Measurements from ENCODE around the gene ANO3.

Gene ANO3

GRCh38 chr11:26439854-26440253, 107.9 kb downstream of the ANO3 start:
- Histone ChIP-seq H3K27me3 (ENCODE audit: insufficient read depth, low read length, poor library complexity, severe bottlenecking) (no peaks in the 10 kb centered on the region), H4K20me1 (ENCODE audit: insufficient read depth, low read length, poor library complexity, severe bottlenecking) (no peaks in the 10 kb centered on the region), H3K9me3 (ENCODE audit: insufficient read depth, low read depth, low read length) (no peaks in the 10 kb centered on the region), H3K36me3 (ENCODE audit: insufficient read depth, low read length) (no peaks in the 10 kb centered on the region), H2AFZ (ENCODE audit: low read length) (no peak overlapping the region), H3K9me2 (replicated peaks; ENCODE audit: low read depth, low read length) (no peaks in the 10 kb centered on the region), H3K4me2 (ENCODE audit: low read depth, low read length, poor library complexity, severe bottlenecking) (no peak overlapping the region), H3F3A (ENCODE audit: low read depth) (no peaks in the 10 kb centered on the region), H3K4me1 (ENCODE audit: insufficient read depth, low read length, poor library complexity, severe bottlenecking) (no peaks in the 10 kb centered on the region), H3K4me3 (ENCODE audit: low read length, poor library complexity, severe bottlenecking) (no peak overlapping the region), H3K9ac (ENCODE audit: low read depth, low read length, poor library complexity, severe bottlenecking) (no peak overlapping the region), H3K79me2 (ENCODE audit: insufficient read depth, low read length) (no peaks in the 10 kb centered on the region)
- no peak for TF ChIP-seq EZH2phosphoT487 (IDR thresholded peaks at IDR 0.05; ENCODE audit: borderline replicate concordance)
- TF ChIP-seq, protein P1, sequence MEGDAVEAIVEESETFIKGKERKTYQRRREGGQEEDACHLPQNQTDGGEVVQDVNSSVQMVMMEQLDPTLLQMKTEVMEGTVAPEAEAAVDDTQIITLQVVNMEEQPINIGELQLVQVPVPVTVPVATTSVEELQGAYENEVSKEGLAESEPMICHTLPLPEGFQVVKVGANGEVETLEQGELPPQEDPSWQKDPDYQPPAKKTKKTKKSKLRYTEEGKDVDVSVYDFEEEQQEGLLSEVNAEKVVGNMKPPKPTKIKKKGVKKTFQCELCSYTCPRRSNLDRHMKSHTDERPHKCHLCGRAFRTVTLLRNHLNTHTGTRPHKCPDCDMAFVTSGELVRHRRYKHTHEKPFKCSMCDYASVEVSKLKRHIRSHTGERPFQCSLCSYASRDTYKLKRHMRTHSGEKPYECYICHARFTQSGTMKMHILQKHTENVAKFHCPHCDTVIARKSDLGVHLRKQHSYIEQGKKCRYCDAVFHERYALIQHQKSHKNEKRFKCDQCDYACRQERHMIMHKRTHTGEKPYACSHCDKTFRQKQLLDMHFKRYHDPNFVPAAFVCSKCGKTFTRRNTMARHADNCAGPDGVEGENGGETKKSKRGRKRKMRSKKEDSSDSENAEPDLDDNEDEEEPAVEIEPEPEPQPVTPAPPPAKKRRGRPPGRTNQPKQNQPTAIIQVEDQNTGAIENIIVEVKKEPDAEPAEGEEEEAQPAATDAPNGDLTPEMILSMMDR (conservative IDR thresholded peaks at IDR 0.05; ENCODE audit: low read length): no peak

DNA sequence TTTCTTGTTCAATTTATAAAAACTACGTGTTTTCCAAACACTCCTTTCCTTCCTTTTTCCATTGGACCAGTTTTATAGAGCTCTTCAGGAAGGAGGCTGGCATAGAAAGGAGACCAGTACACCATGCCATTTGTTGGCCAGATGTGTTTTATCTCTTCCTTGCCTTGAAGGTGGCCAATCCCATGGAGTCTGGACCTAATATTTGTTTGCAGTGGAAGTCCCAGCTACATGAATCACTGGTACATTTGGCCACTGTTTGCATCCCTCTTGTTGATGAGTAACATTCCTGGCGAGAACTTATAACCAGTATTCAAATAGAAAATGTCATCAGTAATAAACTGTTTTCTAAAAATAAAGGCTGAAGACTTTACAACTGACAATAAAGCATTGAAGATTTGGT, 110.2 kb downstream of the ANO3 start:
- Histone ChIP-seq H2AFZ (ENCODE audit: low read length) (no peak overlapping the region), H3K4me2 (ENCODE audit: low read depth, low read length, poor library complexity, severe bottlenecking) (no peak overlapping the region), H3K4me1 (ENCODE audit: insufficient read depth, low read length, poor library complexity, severe bottlenecking) (no peaks in the 10 kb centered on the region), H4K20me1 (ENCODE audit: insufficient read depth, low read length, poor library complexity, severe bottlenecking) (no peaks in the 10 kb centered on the region), H3K4me3 (ENCODE audit: low read length, poor library complexity, severe bottlenecking) (no peak overlapping the region), H3K9me2 (replicated peaks; ENCODE audit: low read depth, low read length) (no peaks in the 10 kb centered on the region), H3F3A (ENCODE audit: low read depth) (no peaks in the 10 kb centered on the region), H3K27me3 (ENCODE audit: insufficient read depth, low read length, poor library complexity, severe bottlenecking) (no peaks in the 10 kb centered on the region), H3K9ac (ENCODE audit: low read depth, low read length, poor library complexity, severe bottlenecking) (no peak overlapping the region), H3K36me3 (ENCODE audit: insufficient read depth, low read length) (no peaks in the 10 kb centered on the region), H3K79me2 (ENCODE audit: insufficient read depth, low read length) (no peaks in the 10 kb centered on the region), H3K9me3 (ENCODE audit: insufficient read depth, low read depth, low read length) (no peaks in the 10 kb centered on the region)
- TF ChIP-seq, protein P1 (conservative IDR thresholded peaks at IDR 0.05; ENCODE audit: low read length): no peak
- TF ChIP-seq EZH2phosphoT487 (IDR thresholded peaks at IDR 0.05; ENCODE audit: borderline replicate concordance): no peak

DNA sequence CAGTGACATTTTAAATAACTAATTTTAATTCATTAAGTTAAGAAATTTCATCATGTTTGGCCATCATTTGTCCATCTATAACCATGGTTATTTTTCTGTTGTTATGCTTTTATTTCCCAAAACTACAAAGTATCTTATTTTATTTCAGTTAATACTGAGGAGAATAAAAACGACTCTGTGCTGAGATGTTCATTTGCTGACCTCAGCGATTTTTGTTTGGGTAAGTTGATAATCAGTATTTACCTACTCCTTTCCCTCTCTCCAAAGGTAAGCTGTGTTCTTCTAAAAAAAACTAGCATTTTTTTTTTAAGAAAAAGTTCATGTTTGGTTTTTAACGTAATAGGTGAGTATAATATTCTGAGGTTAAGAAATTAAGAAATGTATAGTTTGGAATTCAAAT, 111.7 kb downstream of the ANO3 start:
- no peaks in the 10 kb centered on the region for H3K79me2 ChIP-seq (ENCODE audit: insufficient read depth, low read length)
- H3K27me3 ChIP-seq (ENCODE audit: insufficient read depth, low read length, poor library complexity, severe bottlenecking): no peaks in the 10 kb centered on the region
- no peaks in the 10 kb centered on the region for H3K36me3 ChIP-seq (ENCODE audit: insufficient read depth, low read length)
- no peaks in the 10 kb centered on the region for H3F3A ChIP-seq (ENCODE audit: low read depth)
- H4K20me1 ChIP-seq (ENCODE audit: insufficient read depth, low read length, poor library complexity, severe bottlenecking): no peaks in the 10 kb centered on the region
- no peaks in the 10 kb centered on the region for H3K9me2 ChIP-seq (replicated peaks; ENCODE audit: low read depth, low read length)
- no peaks in the 10 kb centered on the region for H3K9me3 ChIP-seq (ENCODE audit: insufficient read depth, low read depth, low read length)
- H3K4me2 ChIP-seq (ENCODE audit: low read depth, low read length, poor library complexity, severe bottlenecking): no peak overlapping the region
- no peak overlapping the region for H2AFZ ChIP-seq (ENCODE audit: low read length)
- H3K4me3 ChIP-seq (ENCODE audit: low read length, poor library complexity, severe bottlenecking): no peak overlapping the region
- no peak overlapping the region for H3K9ac ChIP-seq (ENCODE audit: low read depth, low read length, poor library complexity, severe bottlenecking)
- no peaks in the 10 kb centered on the region for H3K4me1 ChIP-seq (ENCODE audit: insufficient read depth, low read length, poor library complexity, severe bottlenecking)
- no peak for TF ChIP-seq EZH2phosphoT487 (IDR thresholded peaks at IDR 0.05; ENCODE audit: borderline replicate concordance)
- TF ChIP-seq, protein P1 (conservative IDR thresholded peaks at IDR 0.05; ENCODE audit: low read length): no peak
